Osteocyte (in vitro differentiated cells): Measurements from ENCODE around the gene ANTXR2. TPM values are rescaled to one million over a fixed set of nuclear protein-coding genes. Genes with fewer than 3 reads are reported as not detected.
A peak's percentile ranks its signal among the peaks of the same experiment; 100 is the strongest.

Experiments used
- DNase-seq: peaks from one replicate; pipeline ENCODE4 v3.0.0; 2021; ENCODE audit warnings: mixed read lengths; ENCODE audit not compliant: unreplicated experiment; ENCODE audit errors: extremely low spot score
- H3K27ac Mint-ChIP-seq: one replicate; pipeline ENCODE4 v1.8.0; 2021; ENCODE audit warnings: mild to moderate bottlenecking, mixed read lengths; ENCODE audit not compliant: unreplicated experiment
- H3K27me3 Mint-ChIP-seq: one replicate; pipeline ENCODE4 v1.8.0; 2021; ENCODE audit warnings: mixed read lengths; ENCODE audit not compliant: unreplicated experiment
- H3K36me3 Mint-ChIP-seq: one replicate; pipeline ENCODE4 v1.8.0; 2021; ENCODE audit warnings: mixed read lengths; ENCODE audit not compliant: unreplicated experiment
- H3K4me1 Mint-ChIP-seq: one replicate; pipeline ENCODE4 v1.8.0; 2021; ENCODE audit warnings: mixed read lengths; ENCODE audit not compliant: unreplicated experiment
- H3K4me3 Mint-ChIP-seq: one replicate; pipeline ENCODE4 v1.8.0; 2021; ENCODE audit warnings: mild to moderate bottlenecking, moderate library complexity, mixed read lengths; ENCODE audit not compliant: unreplicated experiment
- H3K9me3 Mint-ChIP-seq: one replicate; pipeline ENCODE4 v1.8.0; 2021; ENCODE audit warnings: mixed read lengths; ENCODE audit not compliant: unreplicated experiment
- CTCF ChIP-seq: fragments of 200-600 bp; sonication (generic); IDR thresholded peaks from 2 replicates; pipeline ENCODE4 v1.5.0; 2021; ENCODE audit warnings: antibody characterized with exemption, mild to moderate bottlenecking, moderate library complexity
- total RNA-seq: library from RNA; stranded (reverse); gene quantifications from 2 replicates; pipeline ENCODE4 v1.2.1, GENCODE V29; 2021

ANTXR2 gene
- total RNA-seq, 1 donor from 2014 or later = 35.3 TPM

- H3K4me1 Mint-ChIP-seq = peaks cover 27% of the 10 kb centered on the region
- peak overlapping the region; percentile 74 for H3K27ac Mint-ChIP-seq
- H3K27me3 Mint-ChIP-seq = no peaks in the 10 kb centered on the region
- peaks cover 11% of the 10 kb centered on the region for H3K36me3 Mint-ChIP-seq
- peak overlapping the region; percentile 43 for H3K4me3 Mint-ChIP-seq
- no peaks in the 10 kb centered on the region for H3K9me3 Mint-ChIP-seq
- no peak for DNase-seq
- TF ChIP-seq CTCF = no peak
These were observed 61.3 kb downstream of the ANTXR2 start for GRCh38 chr4:80011636-80012236.

- Mint-ChIP-seq H3K4me3 (no peak overlapping the region), H3K36me3 (peaks cover 11% of the 10 kb centered on the region), H3K27me3 (no peaks in the 10 kb centered on the region), H3K4me1 (peaks cover 27% of the 10 kb centered on the region), H3K27ac (no peak overlapping the region), H3K9me3 (no peaks in the 10 kb centered on the region)
- no peak for TF ChIP-seq CTCF
- no peak for DNase-seq
These were observed 62.7 kb downstream of the ANTXR2 start for GRCh38 chr4:80010316-80010715.

- Mint-ChIP-seq H3K27ac (no peak overlapping the region), H3K36me3 (peaks cover 13% of the 10 kb centered on the region), H3K9me3 (peaks cover 2% of the 10 kb centered on the region), H3K4me3 (no peak overlapping the region), H3K4me1 (peaks cover 27% of the 10 kb centered on the region), H3K27me3 (no peaks in the 10 kb centered on the region)
- DNase-seq = no peak
- TF ChIP-seq CTCF = no peak
These were observed 63.2 kb downstream of the ANTXR2 start for GRCh38 chr4:80009806-80010205.

- H3K4me3 Mint-ChIP-seq = no peak overlapping the region
- no peak for DNase-seq
- TF ChIP-seq CTCF = no peak
- H3K36me3 Mint-ChIP-seq = peaks cover 17% of the 10 kb centered on the region
- peaks cover 27% of the 10 kb centered on the region for H3K4me1 Mint-ChIP-seq
- H3K9me3 Mint-ChIP-seq = peaks cover 8% of the 10 kb centered on the region
- H3K27ac Mint-ChIP-seq = no peak overlapping the region
- H3K27me3 Mint-ChIP-seq = no peaks in the 10 kb centered on the region
These were observed 64.1 kb downstream of the ANTXR2 start for GRCh38 chr4:80008971-80009370.

- no peak overlapping the region for H3K27ac Mint-ChIP-seq
- H3K4me1 Mint-ChIP-seq = peaks cover 27% of the 10 kb centered on the region
- DNase-seq = no peak
- H3K9me3 Mint-ChIP-seq = peaks cover 8% of the 10 kb centered on the region
- H3K4me3 Mint-ChIP-seq = no peak overlapping the region
- peaks cover 16% of the 10 kb centered on the region for H3K36me3 Mint-ChIP-seq
- TF ChIP-seq CTCF = no peak
- no peaks in the 10 kb centered on the region for H3K27me3 Mint-ChIP-seq
These were observed 64.7 kb downstream of the ANTXR2 start for GRCh38 chr4:80008351-80008750.
